Nephron (organoid): ENCODE measurements around the gene CCDC102B.
"Not testable (repeated sequence)": the region's sequence is repeated elsewhere in the genome, so short reads cannot be mapped to it uniquely, and the experiment has no call there.

Source experiments
- H3K27ac Mint-ChIP-seq, 3 experiments: 2 replicates each; pipeline ENCODE4 v1.8.0; 2020; ENCODE audit warnings: mixed read lengths in 3 of 3, mild to moderate bottlenecking in 2 of 3, moderate library complexity in 1 of 3
- H3K27me3 Mint-ChIP-seq: 2 replicates; pipeline ENCODE4 v1.8.0; 2021; ENCODE audit warnings: low read depth, mild to moderate bottlenecking, moderate library complexity, mixed read lengths
- H3K36me3 Mint-ChIP-seq: 2 replicates; pipeline ENCODE4 v1.8.0; 2020; ENCODE audit warnings: low read depth, mixed read lengths
- H3K4me1 Mint-ChIP-seq: 2 replicates; pipeline ENCODE4 v1.8.0; 2020; ENCODE audit warnings: mixed read lengths
- H3K4me3 Mint-ChIP-seq, 3 experiments: 2 replicates each; pipeline ENCODE4 v1.8.0; 2020; ENCODE audit warnings: mild to moderate bottlenecking in 3 of 3, mixed read lengths in 3 of 3, moderate library complexity in 2 of 3
- H3K9me3 Mint-ChIP-seq: 2 replicates; pipeline ENCODE4 v1.8.0; 2020; ENCODE audit warnings: mixed read lengths
- TF ChIP-seq, protein P1 (sequence below), 3 experiments: fragments of 200-600 bp; sonication (generic); IDR thresholded peaks; one replicate each; pipeline ENCODE4 v1.5.0; 2021; ENCODE audit warnings: antibody characterized with exemption in 3 of 3; ENCODE audit not compliant: unreplicated experiment in 3 of 3

The CCDC102B gene

DNA sequence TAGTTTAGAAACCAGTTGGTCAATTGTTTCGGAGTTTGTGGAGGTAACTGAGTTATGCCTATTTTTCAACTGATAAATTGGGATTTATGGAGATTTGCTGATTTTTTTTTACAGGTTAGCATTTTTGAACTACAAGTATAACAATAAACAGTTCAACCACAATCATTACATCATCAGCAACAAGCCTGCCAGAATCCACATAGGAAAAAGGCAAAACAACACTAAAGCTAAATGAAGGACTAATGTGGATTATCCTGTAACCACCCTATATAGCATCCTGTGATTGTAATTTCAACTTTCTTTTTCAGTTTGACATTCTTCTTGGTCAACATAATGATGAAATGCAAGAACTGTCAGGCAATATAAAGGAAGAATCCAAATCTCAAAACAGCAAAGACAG, 76.5 kb downstream of the CCDC102B start:
- no peaks in the 10 kb centered on the region for H3K27me3 Mint-ChIP-seq
- no peaks in the 10 kb centered on the region for H3K4me1 Mint-ChIP-seq
- no peaks in the 10 kb centered on the region for H3K9me3 Mint-ChIP-seq
- no peak overlapping the region for H3K27ac Mint-ChIP-seq
- H3K36me3 Mint-ChIP-seq = no peaks in the 10 kb centered on the region
- no peak overlapping the region for H3K4me3 Mint-ChIP-seq
- TF ChIP-seq, protein P1, sequence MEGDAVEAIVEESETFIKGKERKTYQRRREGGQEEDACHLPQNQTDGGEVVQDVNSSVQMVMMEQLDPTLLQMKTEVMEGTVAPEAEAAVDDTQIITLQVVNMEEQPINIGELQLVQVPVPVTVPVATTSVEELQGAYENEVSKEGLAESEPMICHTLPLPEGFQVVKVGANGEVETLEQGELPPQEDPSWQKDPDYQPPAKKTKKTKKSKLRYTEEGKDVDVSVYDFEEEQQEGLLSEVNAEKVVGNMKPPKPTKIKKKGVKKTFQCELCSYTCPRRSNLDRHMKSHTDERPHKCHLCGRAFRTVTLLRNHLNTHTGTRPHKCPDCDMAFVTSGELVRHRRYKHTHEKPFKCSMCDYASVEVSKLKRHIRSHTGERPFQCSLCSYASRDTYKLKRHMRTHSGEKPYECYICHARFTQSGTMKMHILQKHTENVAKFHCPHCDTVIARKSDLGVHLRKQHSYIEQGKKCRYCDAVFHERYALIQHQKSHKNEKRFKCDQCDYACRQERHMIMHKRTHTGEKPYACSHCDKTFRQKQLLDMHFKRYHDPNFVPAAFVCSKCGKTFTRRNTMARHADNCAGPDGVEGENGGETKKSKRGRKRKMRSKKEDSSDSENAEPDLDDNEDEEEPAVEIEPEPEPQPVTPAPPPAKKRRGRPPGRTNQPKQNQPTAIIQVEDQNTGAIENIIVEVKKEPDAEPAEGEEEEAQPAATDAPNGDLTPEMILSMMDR (IDR thresholded peaks at IDR 0.05; ENCODE audit: unreplicated experiment in 3 of 3) = no peak

GRCh38 chr18:68879947-68880346, 82.1 kb downstream of the CCDC102B start:
- H3K27me3 Mint-ChIP-seq, H3K4me3 Mint-ChIP-seq, H3K36me3 Mint-ChIP-seq, H3K4me1 Mint-ChIP-seq, H3K27ac Mint-ChIP-seq, H3K9me3 Mint-ChIP-seq: not testable (repeated sequence)

DNA sequence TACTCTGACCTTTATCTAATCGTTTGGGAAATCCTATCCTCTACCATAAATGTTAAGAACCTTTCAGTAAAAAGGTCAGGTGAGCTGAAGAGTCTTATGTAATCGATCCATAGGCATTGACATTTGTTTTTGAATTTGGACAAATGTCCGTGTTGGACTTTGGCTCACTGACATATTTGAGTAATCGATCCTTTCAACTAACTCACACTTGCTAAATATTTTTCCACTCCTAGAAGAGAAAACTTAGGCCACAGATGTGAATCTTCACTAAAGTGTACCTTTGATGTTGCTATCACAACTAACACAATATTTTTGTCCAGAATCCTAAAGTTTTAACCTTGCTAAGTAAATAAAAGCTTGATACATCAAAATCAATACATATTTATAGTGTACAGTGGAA, 89.5 kb downstream of the CCDC102B start:
- H3K4me1 Mint-ChIP-seq = no peaks in the 10 kb centered on the region
- H3K27me3 Mint-ChIP-seq = no peaks in the 10 kb centered on the region
- H3K4me3 Mint-ChIP-seq = no peak overlapping the region
- no peak overlapping the region for H3K27ac Mint-ChIP-seq
- TF ChIP-seq, protein P1 (IDR thresholded peaks at IDR 0.05; ENCODE audit: unreplicated experiment in 3 of 3) = no peak
- no peaks in the 10 kb centered on the region for H3K9me3 Mint-ChIP-seq
- no peaks in the 10 kb centered on the region for H3K36me3 Mint-ChIP-seq

GRCh38 chr18:68893354-68893753, 95.5 kb downstream of the CCDC102B start:
- Mint-ChIP-seq H3K9me3 (no peaks in the 10 kb centered on the region), H3K4me3 (no peak overlapping the region), H3K27ac (no peak overlapping the region), H3K4me1 (no peaks in the 10 kb centered on the region), H3K27me3 (no peaks in the 10 kb centered on the region), H3K36me3 (no peaks in the 10 kb centered on the region)
- TF ChIP-seq, protein P1 (IDR thresholded peaks at IDR 0.05; ENCODE audit: unreplicated experiment in 3 of 3) = no peak

- Mint-ChIP-seq H3K36me3 (no peaks in the 10 kb centered on the region), H3K4me1 (no peaks in the 10 kb centered on the region), H3K9me3 (no peaks in the 10 kb centered on the region)
Observed at GRCh38 chr18:68897286-68897685, 99.4 kb downstream of the CCDC102B start.

DNA sequence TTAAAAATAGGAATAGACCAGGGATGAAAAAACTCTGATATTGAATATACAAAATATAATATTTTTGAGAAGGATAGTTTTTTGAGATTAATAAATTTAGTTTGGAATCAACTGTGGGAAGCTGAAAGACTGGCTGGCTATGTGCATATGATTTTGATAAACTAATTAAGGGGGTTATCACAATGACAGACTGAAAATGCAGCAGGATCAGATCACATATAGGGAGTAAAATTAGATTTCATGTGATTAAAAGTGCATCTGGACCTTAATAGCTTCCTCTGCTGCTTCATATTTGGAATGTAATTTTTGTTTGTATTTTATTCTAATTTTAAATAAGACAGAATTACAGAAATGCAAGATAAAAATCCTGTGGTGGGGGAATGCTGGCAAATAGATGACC, 111.7 kb downstream of the CCDC102B start:
- TF ChIP-seq, protein P1 (IDR thresholded peaks at IDR 0.05; ENCODE audit: unreplicated experiment in 3 of 3) = no peak
- no peaks in the 10 kb centered on the region for H3K9me3 Mint-ChIP-seq
- no peak overlapping the region for H3K27ac Mint-ChIP-seq
- H3K36me3 Mint-ChIP-seq = no peaks in the 10 kb centered on the region
- no peaks in the 10 kb centered on the region for H3K27me3 Mint-ChIP-seq
- H3K4me3 Mint-ChIP-seq = no peak overlapping the region
- no peaks in the 10 kb centered on the region for H3K4me1 Mint-ChIP-seq

More at GRCh38 chr18:68897286-68897685, 99.4 kb downstream of the CCDC102B start:
- no peaks in the 10 kb centered on the region for H3K27me3 Mint-ChIP-seq
- no peak overlapping the region for H3K4me3 Mint-ChIP-seq
- H3K27ac Mint-ChIP-seq = no peak overlapping the region
- TF ChIP-seq, protein P1 (IDR thresholded peaks at IDR 0.05; ENCODE audit: unreplicated experiment in 3 of 3) = no peak
